Measurements from ENCODE around the gene DDC.

DNA sequence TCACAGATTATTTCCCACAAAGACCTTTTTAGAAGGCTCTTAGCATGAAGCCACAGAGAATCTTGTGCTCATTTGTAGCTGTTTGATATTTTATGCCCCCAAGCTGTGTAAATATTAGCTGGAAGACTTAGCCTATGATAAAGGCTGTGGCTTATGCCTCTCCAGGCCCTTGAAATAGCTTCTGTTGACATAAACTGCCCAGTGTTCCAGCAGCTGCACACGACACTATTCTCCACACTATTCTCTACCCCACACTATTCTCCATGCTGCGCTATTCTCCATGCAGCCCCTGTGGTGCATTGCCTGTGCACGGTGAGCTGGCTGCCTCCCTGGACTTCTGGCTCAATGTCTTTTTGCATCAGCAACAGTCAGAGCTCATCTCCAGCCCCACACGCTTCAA, 13.1 kb downstream of the DDC start:
- TF ChIP-seq POLR2AphosphoS5 (IDR thresholded peaks at IDR 0.05): no peak
- TF ChIP-seq, protein P1, sequence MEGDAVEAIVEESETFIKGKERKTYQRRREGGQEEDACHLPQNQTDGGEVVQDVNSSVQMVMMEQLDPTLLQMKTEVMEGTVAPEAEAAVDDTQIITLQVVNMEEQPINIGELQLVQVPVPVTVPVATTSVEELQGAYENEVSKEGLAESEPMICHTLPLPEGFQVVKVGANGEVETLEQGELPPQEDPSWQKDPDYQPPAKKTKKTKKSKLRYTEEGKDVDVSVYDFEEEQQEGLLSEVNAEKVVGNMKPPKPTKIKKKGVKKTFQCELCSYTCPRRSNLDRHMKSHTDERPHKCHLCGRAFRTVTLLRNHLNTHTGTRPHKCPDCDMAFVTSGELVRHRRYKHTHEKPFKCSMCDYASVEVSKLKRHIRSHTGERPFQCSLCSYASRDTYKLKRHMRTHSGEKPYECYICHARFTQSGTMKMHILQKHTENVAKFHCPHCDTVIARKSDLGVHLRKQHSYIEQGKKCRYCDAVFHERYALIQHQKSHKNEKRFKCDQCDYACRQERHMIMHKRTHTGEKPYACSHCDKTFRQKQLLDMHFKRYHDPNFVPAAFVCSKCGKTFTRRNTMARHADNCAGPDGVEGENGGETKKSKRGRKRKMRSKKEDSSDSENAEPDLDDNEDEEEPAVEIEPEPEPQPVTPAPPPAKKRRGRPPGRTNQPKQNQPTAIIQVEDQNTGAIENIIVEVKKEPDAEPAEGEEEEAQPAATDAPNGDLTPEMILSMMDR (IDR thresholded peaks at IDR 0.05): no peak
- TF ChIP-seq POLR2A (IDR thresholded peaks at IDR 0.05): no peak

All from sigmoid colon (tissue), 4 donors.